H1 (cell line): ENCODE data around the gene GNAT2. TPM values are rescaled to one million over a fixed set of nuclear protein-coding genes. Genes with fewer than 3 reads are reported as not detected.

Experiments used
- ATF3 ChIP-seq: IDR thresholded peaks from 2 replicates; pipeline ENCODE4 v1.6.1; 2011; ENCODE audit warnings: low read depth, mild to moderate bottlenecking, low read length; ENCODE audit not compliant: insufficient read depth
- BACH1 ChIP-seq: IDR thresholded peaks from 2 replicates; pipeline ENCODE4 v1.6.1; 2012; ENCODE audit warnings: low read length, improper control_type of control experiment
- BRCA1 ChIP-seq: IDR thresholded peaks from 2 replicates; pipeline ENCODE4 v1.6.1; 2012; ENCODE audit warnings: low read depth, low read length, improper control_type of control experiment
- CBX5 ChIP-seq: fragments of 300-800, 300-1000 bp; sonication (generic); IDR thresholded peaks from 2 replicates; pipeline ENCODE4 v1.7.1; 2016; ENCODE audit warnings: antibody characterized with exemption, low read length, low read depth
- CBX8 ChIP-seq: fragments of 300-800, 300-1000 bp; sonication (generic); IDR thresholded peaks from 2 replicates; pipeline ENCODE4 v1.7.1; 2016; ENCODE audit warnings: low read depth, low read length, borderline replicate concordance
- CHD2 ChIP-seq: IDR thresholded peaks from 2 replicates; pipeline ENCODE4 v1.6.1; 2012; ENCODE audit warnings: low read length, improper control_type of control experiment
- CREB1 ChIP-seq: IDR thresholded peaks from 2 replicates; pipeline ENCODE4 v1.6.1; 2012; ENCODE audit warnings: inconsistent platforms
- EP300 ChIP-seq, 2 experiments: IDR thresholded peaks; 1 replicate in 1 of 2; 2 replicates in 1 of 2; pipeline ENCODE4 v1.6.1; 2011 to 2012; ENCODE audit warnings: low read depth in 2 of 2, low read length in 2 of 2, mild to moderate bottlenecking in 2 of 2, borderline replicate concordance in 1 of 2, inconsistent platforms in 1 of 2, moderate library complexity in 1 of 2
- EZH2 ChIP-seq: fragments of 200-600 bp; sonication (generic); IDR thresholded peaks from 2 replicates; pipeline ENCODE4 v1.7.1; 2012; ENCODE audit warnings: low read depth, mild to moderate bottlenecking, moderate library complexity, low read length, inconsistent platforms; ENCODE audit not compliant: severe bottlenecking
- FOSL1 ChIP-seq: IDR thresholded peaks from 2 replicates; pipeline ENCODE4 v1.6.1; 2011; ENCODE audit warnings: mild to moderate bottlenecking, low read depth, low read length, moderate library complexity; ENCODE audit not compliant: insufficient read depth
- GABPA ChIP-seq: IDR thresholded peaks from 2 replicates; pipeline ENCODE4 v1.6.1; 2011; ENCODE audit warnings: mild to moderate bottlenecking, low read length, moderate library complexity, borderline replicate concordance; ENCODE audit not compliant: insufficient read depth
- NANOG ChIP-seq: IDR thresholded peaks from 2 replicates; pipeline ENCODE4 v1.6.1; 2011; ENCODE audit warnings: low read length, low read depth, mild to moderate bottlenecking, inconsistent platforms; ENCODE audit not compliant: insufficient read depth, poor library complexity, severe bottlenecking
- NRF1 ChIP-seq: IDR thresholded peaks from 2 replicates; pipeline ENCODE4 v1.6.1; 2011; ENCODE audit warnings: mild to moderate bottlenecking, low read depth, low read length, improper control_type of control experiment
- POLR2AphosphoS5 ChIP-seq: IDR thresholded peaks from 2 replicates; pipeline ENCODE4 v1.6.1; 2011; ENCODE audit warnings: low read depth, low read length
- RAD21 ChIP-seq, 2 experiments: IDR thresholded peaks in 1 of 2; conservative IDR thresholded peaks in 1 of 2; 2 replicates each; pipeline ENCODE4 v1.6.1; 2011; ENCODE audit warnings: low read depth in 2 of 2, low read length in 2 of 2, improper control_type of control experiment in 1 of 2, inconsistent platforms in 1 of 2, mild to moderate bottlenecking in 1 of 2, moderate library complexity in 1 of 2
- RXRA ChIP-seq: IDR thresholded peaks from 2 replicates; pipeline ENCODE4 v1.6.1; 2011; ENCODE audit warnings: low read depth, mild to moderate bottlenecking, low read length, moderate library complexity; ENCODE audit not compliant: insufficient read depth
- SAP30 ChIP-seq: fragments of 300-600 bp; sonication (generic); IDR thresholded peaks from 2 replicates; pipeline ENCODE4 v1.7.1; 2012; ENCODE audit warnings: low read length, moderate library complexity, mild to moderate bottlenecking, inconsistent platforms; ENCODE audit not compliant: insufficient read depth, insufficient replicate concordance
- SP1 ChIP-seq: IDR thresholded peaks from 2 replicates; pipeline ENCODE4 v1.6.1; 2011; ENCODE audit warnings: low read depth, low read length
- SUZ12 ChIP-seq: fragments of 200-600 bp; sonication (generic); IDR thresholded peaks from 2 replicates; pipeline ENCODE4 v1.6.1; 2012; ENCODE audit warnings: mild to moderate bottlenecking, inconsistent platforms, low read length, moderate library complexity, mixed read lengths
- TAF1 ChIP-seq: IDR thresholded peaks from 2 replicates; pipeline ENCODE4 v1.6.1; 2011; ENCODE audit warnings: mild to moderate bottlenecking, low read depth, low read length
- TEAD4 ChIP-seq: IDR thresholded peaks from 2 replicates; pipeline ENCODE4 v1.6.1; 2012; ENCODE audit warnings: low read depth, low read length, inconsistent platforms, mixed read lengths
- polyA plus RNA-seq, 7 experiments: library from polyadenylated mRNA; depleted of rRNA in 3 of 7; stranded (reverse) in 5 of 7; unstranded in 2 of 7; fragments of >200 nt in 5 of 7; fragments of 200-250 nt in 2 of 7; gene quantifications; 1 replicate in 5 of 7; 2 replicates in 1 of 7; 4 replicates in 1 of 7; pipeline versions ENCODE4 v1.2.1 to v1.2.3, GENCODE V29; 2011 to 2013; ENCODE audit warnings: missing spikeins in 2 of 7, mixed read lengths in 2 of 7
- total RNA-seq: library from RNA; stranded (reverse); fragmentation: NEBNext Ultra II Directional; extraction: Animal tissue kit (Norgen Biotek cat#: 25700); gene quantifications from 2 replicates; pipeline ENCODE4 v1.2.1, GENCODE V29; 2021
- TF ChIP-seq, protein P1 (sequence below): IDR thresholded peaks from 2 replicates; pipeline ENCODE4 v1.6.1; 2012; ENCODE audit warnings: inconsistent platforms

The GNAT2 gene
- total and polyA plus RNA-seq, 2 of the 8 experiments (the other 6 are each of a cell fraction or from before 2014, with no cell fraction given) = 0.05 TPM; not detected in 1

DNA sequence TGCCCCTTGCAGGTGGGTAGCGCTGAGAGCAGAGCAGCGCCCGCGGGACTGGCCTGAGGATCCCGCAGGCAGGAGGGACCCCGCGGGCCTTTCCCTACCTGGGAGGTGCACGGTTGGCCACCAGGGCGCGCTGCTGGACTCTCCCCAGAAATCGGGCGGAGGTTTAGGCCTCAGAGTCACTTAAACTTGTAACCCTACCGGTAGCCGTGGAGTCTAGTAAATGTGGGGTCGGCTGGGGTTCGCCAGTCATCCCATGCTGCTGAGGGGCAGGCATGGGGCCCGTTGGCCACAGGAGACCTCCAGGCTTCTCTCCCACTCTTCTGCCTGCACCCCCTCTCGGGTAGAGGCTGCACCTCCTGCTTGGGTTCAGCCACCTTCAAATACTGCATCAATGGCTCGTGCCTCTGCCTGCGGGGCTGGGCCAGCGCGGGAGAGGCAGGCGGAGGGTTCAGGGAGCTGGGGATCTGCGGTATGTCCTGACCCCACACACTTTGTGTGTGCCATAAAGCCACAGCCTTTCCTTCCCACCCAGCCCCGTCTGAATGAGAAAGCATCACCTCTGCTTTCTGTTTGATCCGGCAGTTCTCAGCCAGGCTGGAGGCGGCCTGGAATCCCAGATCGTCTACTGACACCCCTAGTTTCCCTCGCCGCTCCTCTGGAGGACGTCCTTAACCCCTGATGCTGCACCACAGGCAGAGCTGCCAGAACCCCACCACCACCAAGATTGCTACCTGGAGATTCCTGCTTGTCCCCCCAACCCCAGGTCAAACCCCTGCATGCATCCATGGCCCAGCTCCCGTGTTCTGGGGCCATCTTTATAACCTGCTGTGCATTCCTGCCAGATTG, 24.2 kb upstream of the GNAT2 start (continued):
- TF ChIP-seq SP1 (no peak), SAP30 (no peak), EP300 (IDR thresholded peaks at IDR 0.05; ENCODE audit: borderline replicate concordance in 1 of 2, low read depth in 2 of 2, low read length in 2 of 2) (0 out of 3 replicates have a peak, but pooled peaks of 1 of the 2 experiments have one; percentile 12), FOSL1 (no peak), SUZ12 (no peak), BRCA1 (no peak), NRF1 (no peak), TEAD4 (no peak), RXRA (peak; percentile 86; the same call in 1 of the 2 replicates), CBX8 (no peak), ATF3 (no peak), POLR2AphosphoS5 (no peak), TAF1 (0 out of 2 replicates have a peak, but pooled peaks have one; percentile 29), CREB1 (0 out of 2 replicates have a peak, but pooled peaks have one; percentile 11), NANOG (no peak), CBX5 (no peak), GABPA (peak; percentile 65; the same call in 1 of the 2 replicates), CHD2 (0 out of 2 replicates have a peak, but pooled peaks have one; percentile 45), RAD21 (IDR thresholded peaks at IDR 0.05 in 1 of 2, conservative IDR thresholded peaks at IDR 0.05 in 1 of 2; ENCODE audit: low read depth in 2 of 2, low read length in 2 of 2) (peak; percentile 89 to 92), BACH1 (no peak), EZH2 (no peak)
- TF ChIP-seq, protein P1, sequence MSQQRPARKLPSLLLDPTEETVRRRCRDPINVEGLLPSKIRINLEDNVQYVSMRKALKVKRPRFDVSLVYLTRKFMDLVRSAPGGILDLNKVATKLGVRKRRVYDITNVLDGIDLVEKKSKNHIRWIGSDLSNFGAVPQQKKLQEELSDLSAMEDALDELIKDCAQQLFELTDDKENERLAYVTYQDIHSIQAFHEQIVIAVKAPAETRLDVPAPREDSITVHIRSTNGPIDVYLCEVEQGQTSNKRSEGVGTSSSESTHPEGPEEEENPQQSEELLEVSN = 0 out of 2 replicates have a peak, but pooled peaks have one; percentile 13
